DMS 273 (cell line): Measurements from ENCODE around the gene ARMC5.
A peak's percentile ranks its signal among the peaks of the same experiment; 100 is the strongest.
"Not testable (repeated sequence)": the region's sequence is repeated elsewhere in the genome, so short reads cannot be mapped to it uniquely, and the experiment has no call there.

ENCODE experiments used
- DNase-seq: peaks from one replicate; lab custom pipeline; 2025; ENCODE audit not compliant: unreplicated experiment; lab: John Stamatoyannopoulos, UW

The ARMC5 gene

DNA sequence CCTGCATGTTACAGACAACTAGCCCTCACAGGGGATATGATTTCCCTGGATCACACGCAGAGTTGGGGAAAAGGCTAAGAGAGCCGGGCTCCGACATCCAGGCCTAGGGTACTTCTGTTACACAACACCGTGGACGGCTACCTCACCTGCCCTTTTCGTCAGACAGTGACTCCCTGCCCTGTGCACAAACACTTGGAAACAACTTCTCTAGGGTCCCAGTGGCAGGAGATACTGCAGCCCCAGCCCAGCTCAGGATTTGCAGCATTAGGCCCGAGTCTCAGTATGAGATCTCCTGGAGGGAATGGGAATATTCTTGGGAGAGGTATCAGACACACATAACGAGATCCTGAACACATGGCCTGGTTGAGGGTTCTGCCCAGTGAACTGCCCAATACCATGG lies 40.6 kb downstream of the ARMC5 start:
- no peak for DNase-seq

DNA sequence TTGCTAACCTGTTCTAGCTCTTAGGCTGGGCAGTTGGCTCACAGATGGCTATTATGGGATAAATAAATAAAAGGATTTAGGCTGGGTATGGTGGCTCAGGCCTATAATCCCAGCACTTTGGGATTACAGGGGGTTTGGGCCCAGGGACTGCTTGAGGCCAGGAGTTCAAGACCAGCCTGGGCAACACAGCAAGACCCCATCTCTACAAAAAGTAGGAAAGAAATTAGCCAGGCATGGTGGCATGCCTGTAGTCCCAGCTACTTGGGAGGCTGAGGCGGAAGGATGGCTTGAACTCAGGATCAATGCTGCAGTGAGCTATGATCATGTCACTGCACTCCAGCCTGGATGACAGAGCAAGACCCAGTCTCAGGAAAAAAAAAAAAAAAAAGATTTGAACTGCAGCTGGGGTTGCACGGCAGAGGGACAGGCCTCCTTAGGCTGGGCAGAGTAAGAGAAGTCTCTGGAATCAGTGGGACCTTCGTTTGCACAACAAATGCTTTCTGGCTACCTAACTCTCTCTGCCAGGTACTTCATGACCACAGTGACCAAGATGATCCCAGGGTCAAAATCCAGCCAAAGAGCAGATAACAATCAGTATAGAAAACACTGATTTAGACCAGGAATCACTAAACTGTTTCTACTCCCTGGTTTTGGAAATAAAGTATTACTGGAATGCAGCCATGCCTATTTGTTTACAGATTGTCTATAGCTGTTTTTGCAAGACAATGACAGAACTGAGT lies 42.1 kb downstream of the ARMC5 start:
- no peak for DNase-seq

DNA sequence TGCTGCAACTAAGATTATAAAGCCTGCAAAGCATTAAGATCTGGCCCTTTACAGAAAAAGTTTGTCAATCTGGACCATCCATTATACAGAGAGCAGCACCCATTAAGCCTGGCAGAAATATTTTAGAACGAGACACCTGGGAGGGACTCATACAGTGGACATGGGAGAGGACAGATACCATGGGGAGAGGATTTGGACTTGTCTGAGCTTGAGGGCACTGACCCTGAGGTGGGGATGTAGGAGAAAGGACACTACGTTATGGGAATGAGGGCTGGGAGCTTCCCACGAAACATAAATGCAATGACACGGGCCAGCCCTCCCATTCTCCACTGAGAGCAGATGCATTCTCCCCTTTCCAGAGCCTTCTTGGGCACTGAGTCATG lies 42.7 kb downstream of the ARMC5 start:
- DNase-seq, result no peak

DNA sequence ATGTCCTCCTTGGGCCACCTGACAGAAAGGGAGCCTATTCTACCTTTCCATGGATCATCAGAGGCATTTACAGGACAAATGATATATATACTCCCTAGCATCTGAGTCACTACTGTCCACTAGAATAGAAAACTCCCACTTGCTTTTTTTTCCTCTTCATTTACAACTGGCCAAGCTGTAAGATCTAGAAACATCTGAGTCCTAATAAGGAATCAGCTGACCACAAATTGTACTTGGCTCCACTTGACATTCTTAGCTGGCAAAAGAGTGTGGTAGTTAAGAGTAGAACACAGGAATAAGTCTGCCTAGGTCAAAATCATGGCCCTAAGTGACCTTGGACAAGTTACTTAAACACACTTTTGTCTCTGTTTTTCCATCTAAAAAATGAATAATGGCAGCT lies 43.7 kb downstream of the ARMC5 start:
- no peak for DNase-seq

DNA sequence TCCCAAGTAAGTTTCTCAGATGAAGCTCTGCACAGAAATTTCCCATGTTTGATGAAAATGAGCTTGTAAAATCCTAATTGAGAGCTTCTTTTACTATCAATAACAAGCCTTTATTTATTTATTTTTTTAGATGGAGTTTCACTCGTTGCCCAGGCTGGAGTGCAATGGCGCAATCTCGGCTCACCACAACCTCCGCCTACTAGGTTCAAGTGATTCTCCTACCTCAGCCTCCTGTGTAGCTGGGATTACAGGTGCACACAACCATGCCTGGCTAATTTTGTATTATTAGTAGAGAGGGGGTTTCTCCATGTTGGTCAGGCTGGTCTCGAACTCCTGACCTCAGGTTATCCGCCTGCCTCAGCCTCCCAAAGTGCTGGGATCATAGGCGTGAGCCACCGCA lies 44.3 kb downstream of the ARMC5 start:
- DNase-seq, result not testable (repeated sequence)

DNA sequence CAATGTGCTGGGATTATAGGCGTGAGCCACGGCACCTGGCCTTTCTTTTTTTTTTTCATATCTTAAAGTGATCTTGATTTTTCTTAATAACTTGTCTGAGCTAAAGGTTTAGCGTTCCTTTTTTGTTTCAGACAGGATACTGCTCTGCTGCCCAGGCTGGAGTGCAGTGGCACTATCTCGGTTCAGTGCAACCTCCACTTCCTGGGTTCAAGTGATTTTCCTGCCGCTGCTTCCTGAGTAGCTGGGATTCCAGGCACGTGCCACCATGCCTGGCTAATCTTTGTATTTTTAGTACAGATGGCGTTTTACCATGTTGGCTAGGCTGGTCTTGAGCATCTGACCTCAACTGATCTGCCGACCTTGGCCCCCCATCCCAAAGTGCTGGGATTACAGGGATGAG lies 44.9 kb downstream of the ARMC5 start:
- no peak for DNase-seq

DNA sequence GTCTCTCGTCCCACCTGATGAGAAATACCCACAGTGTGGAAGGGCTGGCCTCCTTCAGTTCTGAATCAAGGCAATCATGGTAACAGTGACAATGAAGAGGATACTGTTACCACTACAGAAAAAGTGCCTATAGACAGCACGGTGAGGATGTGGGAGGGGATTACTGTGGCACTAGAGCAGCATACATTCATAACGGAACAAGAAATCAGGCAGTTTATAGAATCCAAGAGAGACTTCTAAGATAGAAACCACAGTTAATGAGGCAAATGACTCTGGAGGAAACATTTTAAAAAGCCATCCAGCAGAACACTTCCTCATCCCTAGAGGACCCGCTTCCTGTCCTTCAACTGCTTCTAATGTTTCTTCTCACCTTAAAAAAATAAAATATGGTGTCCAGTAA lies 46.2 kb downstream of the ARMC5 start:
- no peak for DNase-seq

DNA sequence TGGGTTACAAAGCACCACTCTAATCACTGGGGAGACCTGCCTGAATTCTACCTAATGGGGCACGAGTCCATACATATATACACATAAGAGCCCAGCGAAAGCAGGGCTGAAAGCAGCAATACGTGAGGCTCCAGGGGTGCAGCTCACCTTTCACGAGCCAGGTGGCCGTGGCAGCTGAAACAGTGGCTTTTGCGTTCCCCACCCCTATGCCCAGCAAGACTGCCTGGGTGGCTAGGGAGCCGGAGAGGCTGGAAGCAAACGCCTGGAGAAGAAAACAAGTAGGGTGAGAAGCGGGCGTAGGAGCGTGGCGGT lies 48.3 kb downstream of the ARMC5 start:
- DNase-seq, result no peak

DNA sequence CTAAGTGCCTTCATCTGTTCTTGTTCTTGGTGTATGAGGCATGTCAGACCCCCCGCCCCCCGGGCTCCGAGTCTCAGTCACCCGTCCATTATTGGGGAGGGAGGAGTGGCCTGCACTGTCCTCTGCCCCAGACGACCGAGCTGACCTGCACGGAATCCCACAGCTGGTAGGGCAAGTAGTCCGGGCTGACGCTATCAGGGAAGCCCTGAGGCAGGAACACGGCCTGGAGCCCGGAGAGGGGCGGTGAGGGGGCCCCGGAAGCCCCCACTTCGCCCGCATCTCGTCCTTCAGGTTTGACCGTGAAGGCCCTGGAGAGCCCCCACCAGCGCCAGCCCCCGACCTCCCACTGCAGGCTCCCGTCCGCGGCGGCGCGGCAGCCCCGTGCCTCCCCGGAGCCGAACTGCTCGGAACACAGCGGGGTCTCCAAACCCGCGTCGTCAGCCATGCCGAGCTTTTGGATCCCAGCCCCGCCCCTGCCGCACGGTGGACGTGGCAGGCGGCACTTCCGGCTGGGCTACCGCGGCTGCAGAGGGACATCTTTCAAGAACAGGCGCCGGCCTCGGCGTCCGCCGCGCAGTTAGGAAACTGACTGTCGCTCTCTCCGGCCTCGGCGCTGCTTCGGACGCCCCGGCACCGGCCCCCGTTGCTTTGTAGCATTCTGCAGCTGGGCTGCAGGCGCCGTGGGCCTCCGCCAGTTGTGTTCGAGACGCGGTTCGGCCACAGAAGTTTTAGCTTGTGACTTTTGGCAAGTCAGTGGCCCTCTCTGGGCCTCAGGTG lies 48.8 kb downstream of the ARMC5 start, which contains the start of gene RUSF1:
RUSF1 (minus strand) TSS at position 463 of the 777 bp plus-strand sequence; CDS start at position 445, 18 bp downstream.
- DNase-seq, result peak; percentile 95

DNA sequence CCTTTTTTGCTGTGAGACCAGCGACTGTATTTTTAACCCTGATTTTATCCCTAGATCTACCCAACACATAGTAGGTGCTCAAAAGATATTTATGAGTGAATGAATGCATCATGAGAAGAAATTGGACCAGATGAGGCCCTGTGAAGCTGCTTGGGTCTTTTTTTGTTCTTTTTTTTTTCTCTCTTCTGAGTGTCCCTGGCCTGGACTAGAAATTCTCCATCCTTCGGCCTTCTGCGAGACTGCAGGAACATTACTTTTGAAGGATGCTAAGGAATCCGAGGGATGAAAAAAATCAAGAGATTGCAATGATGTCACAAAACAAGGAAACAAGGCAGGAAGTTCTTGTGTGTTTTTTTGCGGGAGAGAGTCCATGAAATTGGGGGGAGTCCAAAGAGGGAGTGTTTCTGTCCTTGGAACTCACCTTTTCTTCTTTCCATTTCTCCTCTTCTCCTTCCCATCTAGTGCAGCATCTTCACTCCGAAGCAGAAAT lies 49.5 kb downstream of the ARMC5 start:
- DNase-seq, result peak; percentile 47

DNA sequence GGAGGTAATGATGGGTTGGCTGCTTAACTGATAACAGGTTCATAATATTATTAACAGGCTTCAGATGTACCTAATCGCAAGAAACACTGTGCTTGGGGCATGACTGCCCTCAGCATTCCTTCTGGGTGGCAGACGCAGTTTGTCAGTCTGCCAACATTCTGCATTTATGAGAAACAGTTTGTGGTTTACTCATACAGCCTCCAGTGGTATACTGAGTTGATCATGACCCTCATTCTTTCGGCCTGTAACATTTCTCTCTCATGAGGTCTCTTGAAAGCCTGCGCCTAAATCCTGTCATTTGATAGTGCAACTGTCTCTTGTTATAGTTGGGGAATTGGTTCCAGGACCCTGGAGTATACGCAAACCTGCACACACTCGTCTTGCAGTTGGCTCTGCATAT lies 53.8 kb downstream of the ARMC5 start:
- DNase-seq, result no peak

DNA sequence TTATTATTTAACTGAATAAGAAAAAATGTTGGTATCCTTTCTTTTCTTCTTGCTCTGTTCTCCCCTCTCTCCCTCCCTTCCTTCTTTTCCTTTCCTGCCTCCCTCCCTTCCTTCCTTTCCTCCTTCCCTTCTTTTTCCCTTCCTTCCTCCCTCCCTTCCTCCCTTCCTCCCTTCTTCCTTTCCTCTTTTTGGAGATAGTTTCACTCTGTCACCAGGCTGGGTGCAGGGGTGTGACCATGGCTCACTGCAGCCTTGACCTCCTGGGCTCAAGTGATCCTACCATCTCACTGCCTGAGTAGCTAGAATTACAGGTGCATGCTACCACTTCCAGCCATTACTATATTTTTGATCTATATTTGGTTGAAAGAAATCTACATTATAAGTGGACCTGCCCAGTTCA lies 54.6 kb downstream of the ARMC5 start:
- DNase-seq, result no peak
